Measurements from ENCODE around the gene GRIP2. TPM values are rescaled to one million over a fixed set of nuclear protein-coding genes. Genes with fewer than 3 reads are reported as not detected.

GRIP2 gene
- total RNA-seq, 3 donors from 2014 or later (not counting 1 experiment from before 2014, with no cell fraction given), result not detected

GRCh38 chr3:14546041-14546440 lies 5.9 kb upstream of the GRIP2 start:
- no peaks in the 10 kb centered on the region for H3K9me3 Mint-ChIP-seq
- intact Hi-C loops (cut with micrococcal nuclease), result no loop called here
- no peak overlapping the region for H3K27ac ChIP-seq (ENCODE audit: low read length)
- no peaks in the 10 kb centered on the region for H3K36me3 ChIP-seq (ENCODE audit: control insufficient read depth, insufficient read depth, low read length)
- H3K4me3 Mint-ChIP-seq, result no peak overlapping the region
- DNase-seq (no peak), ATAC-seq (no peak)
- no peaks in the 10 kb centered on the region for H3K36me3 Mint-ChIP-seq
- peaks cover 23 to 52% of the 10 kb centered on the region in 2 donors for H3K27me3 Mint-ChIP-seq (ENCODE audit: low read depth in 2 of 2)
- no peak for TF ChIP-seq CTCF (IDR thresholded peaks at IDR 0.05)
- H3K4me1 Mint-ChIP-seq, result no peaks in the 10 kb centered on the region
- H3K4me1 ChIP-seq (ENCODE audit: control insufficient read depth, insufficient read depth, low read length), result no peaks in the 10 kb centered on the region
- H3K4me3 ChIP-seq (ENCODE audit: low read length), result no peak overlapping the region
- no peaks in the 10 kb centered on the region for H3K9me3 ChIP-seq (ENCODE audit: control insufficient read depth, insufficient read depth, low read length)
- H3K27me3 ChIP-seq (ENCODE audit: control insufficient read depth, insufficient read depth, low read length), result peaks cover 3% of the 10 kb centered on the region
- WGBS (ENCODE audit: insufficient coverage), result 80% methylated on average over 7 of the region's 9 CpGs
- no peak overlapping the region for H3K27ac Mint-ChIP-seq

GRCh38 chr3:14545251-14545635 lies 5.1 kb upstream of the GRIP2 start:
- Histone ChIP-seq H3K36me3 (ENCODE audit: control insufficient read depth, insufficient read depth, low read length) (no peaks in the 10 kb centered on the region), H3K27me3 (ENCODE audit: control insufficient read depth, insufficient read depth, low read length) (peaks cover 3% of the 10 kb centered on the region), H3K9me3 (ENCODE audit: control insufficient read depth, insufficient read depth, low read length) (no peaks in the 10 kb centered on the region), H3K4me1 (ENCODE audit: control insufficient read depth, insufficient read depth, low read length) (no peaks in the 10 kb centered on the region), H3K4me3 (ENCODE audit: low read length) (no peak overlapping the region), H3K27ac (ENCODE audit: low read length) (no peak overlapping the region)
- Mint-ChIP-seq H3K4me3 (no peak overlapping the region), H3K4me1 (no peaks in the 10 kb centered on the region), H3K27ac (no peak overlapping the region), H3K36me3 (no peaks in the 10 kb centered on the region), H3K27me3 (ENCODE audit: low read depth in 2 of 2) (peaks cover 20 to 44% of the 10 kb centered on the region in 2 donors), H3K9me3 (no peaks in the 10 kb centered on the region)
- ATAC-seq (no peak), DNase-seq (no peak)
- TF ChIP-seq CTCF (IDR thresholded peaks at IDR 0.05), result no peak
- intact Hi-C loops (cut with micrococcal nuclease), result no loop called here
- WGBS (ENCODE audit: insufficient coverage), result 74% methylated on average over 5 of the region's 5 CpGs

- Histone ChIP-seq H3K4me3 (ENCODE audit: low read length) (no peak overlapping the region), H3K4me1 (ENCODE audit: control insufficient read depth, insufficient read depth, low read length) (no peaks in the 10 kb centered on the region), H3K27me3 (ENCODE audit: control insufficient read depth, insufficient read depth, low read length) (peaks cover 3% of the 10 kb centered on the region), H3K27ac (ENCODE audit: low read length) (no peak overlapping the region), H3K36me3 (ENCODE audit: control insufficient read depth, insufficient read depth, low read length) (no peaks in the 10 kb centered on the region), H3K9me3 (ENCODE audit: control insufficient read depth, insufficient read depth, low read length) (no peaks in the 10 kb centered on the region)
- Mint-ChIP-seq H3K4me3 (no peak overlapping the region), H3K27me3 (ENCODE audit: low read depth in 2 of 2) (peaks cover 17 to 38% of the 10 kb centered on the region in 2 donors), H3K4me1 (no peaks in the 10 kb centered on the region), H3K36me3 (no peaks in the 10 kb centered on the region), H3K9me3 (no peaks in the 10 kb centered on the region), H3K27ac (no peak overlapping the region)
- intact Hi-C loops (cut with micrococcal nuclease), result no loop called here
- WGBS (ENCODE audit: insufficient coverage), result 93% methylated on average over 20 of the region's 20 CpGs
- ATAC-seq, result no peak
- no peak for TF ChIP-seq CTCF (IDR thresholded peaks at IDR 0.05)
- no peak for DNase-seq
Observed at GRCh38 chr3:14544282-14545250, 4.4 kb upstream of the GRIP2 start.

Data from natural killer cell (primary cell).